DND-41 (cell line): Measurements from ENCODE around the gene COL9A3.

Source experiments
- ATAC-seq: fragments of 200-7000 bp; cut with Tn5 transposase; 3 replicates; pipeline ENCODE4 v1.9.1; 2021; ENCODE audit warnings: low read depth; ENCODE audit not compliant: insufficient read depth
- DNase-seq: peaks from one replicate; pipeline ENCODE4 v3.0.0-alpha.2; 2020
- H2AFZ ChIP-seq: 2 replicates; pipeline ENCODE4 v1.6.0; 2012; ENCODE audit warnings: low read depth, low read length
- H3K27ac ChIP-seq: 2 replicates; pipeline ENCODE4 v1.5.1; 2012; ENCODE audit warnings: low read length, inconsistent platforms
- H3K27me3 ChIP-seq: fragments of 200-600 bp; sonication (generic); 2 replicates; pipeline ENCODE4 v1.6.0; 2012; ENCODE audit warnings: low read length, mild to moderate bottlenecking, inconsistent platforms; ENCODE audit not compliant: insufficient read depth, poor library complexity
- H3K36me3 ChIP-seq: 2 replicates; pipeline ENCODE4 v1.5.1; 2012; ENCODE audit warnings: low read length, inconsistent platforms; ENCODE audit not compliant: insufficient read depth
- H3K4me1 ChIP-seq: 2 replicates; pipeline ENCODE4 v1.5.1; 2012; ENCODE audit warnings: mild to moderate bottlenecking, low read length; ENCODE audit not compliant: insufficient read depth
- H3K4me2 ChIP-seq: 2 replicates; pipeline ENCODE4 v1.6.0; 2012; ENCODE audit warnings: mild to moderate bottlenecking, moderate library complexity, low read length, inconsistent platforms; ENCODE audit not compliant: insufficient read depth
- H3K4me3 ChIP-seq, 2 experiments: fragments of 200-600 bp in 1 of 2; shearing (Covaris generic) in 1 of 2; 2 replicates each; pipeline ENCODE4 v1.5.1; 2012 to 2016; ENCODE audit warnings: inconsistent platforms in 2 of 2, low read length in 2 of 2, mild to moderate bottlenecking in 2 of 2, low read depth in 1 of 2, moderate library complexity in 1 of 2
- H3K79me2 ChIP-seq: 2 replicates; pipeline ENCODE4 v1.6.0; 2012; ENCODE audit warnings: low read length, inconsistent platforms; ENCODE audit not compliant: insufficient read depth
- H3K9ac ChIP-seq: 2 replicates; pipeline ENCODE4 v1.6.0; 2012; ENCODE audit warnings: low read depth, mild to moderate bottlenecking, inconsistent platforms, low read length, moderate library complexity
- H3K9me3 ChIP-seq: 2 replicates; pipeline ENCODE4 v1.5.1; 2012; ENCODE audit warnings: low read length, moderate library complexity, mild to moderate bottlenecking, inconsistent platforms; ENCODE audit not compliant: insufficient read depth, severe bottlenecking
- H4K20me1 ChIP-seq: 2 replicates; pipeline ENCODE4 v1.6.0; 2012; ENCODE audit warnings: low read length; ENCODE audit not compliant: insufficient read depth
- EZH2 ChIP-seq: IDR thresholded peaks from 3 replicates; pipeline ENCODE4 v1.6.1; 2012; ENCODE audit warnings: borderline replicate concordance, low read depth, mild to moderate bottlenecking, moderate library complexity, low read length, inconsistent platforms; ENCODE audit not compliant: severe bottlenecking
- TF ChIP-seq, protein P1 (sequence below): IDR thresholded peaks from 2 replicates; pipeline ENCODE4 v1.5.1; 2012; ENCODE audit warnings: borderline replicate concordance, low read length, moderate library complexity, mild to moderate bottlenecking; ENCODE audit not compliant: poor library complexity, severe bottlenecking; ENCODE audit errors: extremely low read depth

The COL9A3 gene

GRCh38 chr20:62791301-62792181 is 25.3 kb upstream of the COL9A3 start:
- H3K79me2 ChIP-seq = peaks cover 6% of the 10 kb centered on the region; the same call in 1 of the 2 replicates
- no peaks in the 10 kb centered on the region for H3K9me3 ChIP-seq
- no peak overlapping the region for H3K27ac ChIP-seq
- H3K36me3 ChIP-seq = no peaks in the 10 kb centered on the region
- H4K20me1 ChIP-seq = no peaks in the 10 kb centered on the region
- no peak overlapping the region for H2AFZ ChIP-seq
- no peak for TF ChIP-seq EZH2
- TF ChIP-seq, protein P1, sequence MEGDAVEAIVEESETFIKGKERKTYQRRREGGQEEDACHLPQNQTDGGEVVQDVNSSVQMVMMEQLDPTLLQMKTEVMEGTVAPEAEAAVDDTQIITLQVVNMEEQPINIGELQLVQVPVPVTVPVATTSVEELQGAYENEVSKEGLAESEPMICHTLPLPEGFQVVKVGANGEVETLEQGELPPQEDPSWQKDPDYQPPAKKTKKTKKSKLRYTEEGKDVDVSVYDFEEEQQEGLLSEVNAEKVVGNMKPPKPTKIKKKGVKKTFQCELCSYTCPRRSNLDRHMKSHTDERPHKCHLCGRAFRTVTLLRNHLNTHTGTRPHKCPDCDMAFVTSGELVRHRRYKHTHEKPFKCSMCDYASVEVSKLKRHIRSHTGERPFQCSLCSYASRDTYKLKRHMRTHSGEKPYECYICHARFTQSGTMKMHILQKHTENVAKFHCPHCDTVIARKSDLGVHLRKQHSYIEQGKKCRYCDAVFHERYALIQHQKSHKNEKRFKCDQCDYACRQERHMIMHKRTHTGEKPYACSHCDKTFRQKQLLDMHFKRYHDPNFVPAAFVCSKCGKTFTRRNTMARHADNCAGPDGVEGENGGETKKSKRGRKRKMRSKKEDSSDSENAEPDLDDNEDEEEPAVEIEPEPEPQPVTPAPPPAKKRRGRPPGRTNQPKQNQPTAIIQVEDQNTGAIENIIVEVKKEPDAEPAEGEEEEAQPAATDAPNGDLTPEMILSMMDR = peak; percentile 97
- DNase-seq (peak; percentile 87), ATAC-seq (peak; percentile 50)
- H3K4me1 ChIP-seq = peaks cover 30% of the 10 kb centered on the region
- H3K4me2 ChIP-seq = no peak overlapping the region
- H3K4me3 ChIP-seq = no peak overlapping the region
- H3K27me3 ChIP-seq = no peaks in the 10 kb centered on the region
- H3K9ac ChIP-seq = no peak overlapping the region

GRCh38 chr20:62792182-62792939 is 24.5 kb upstream of the COL9A3 start:
- TF ChIP-seq, protein P1 = no peak
- TF ChIP-seq EZH2 = no peak
- H3K9ac ChIP-seq = no peak overlapping the region

DNA sequence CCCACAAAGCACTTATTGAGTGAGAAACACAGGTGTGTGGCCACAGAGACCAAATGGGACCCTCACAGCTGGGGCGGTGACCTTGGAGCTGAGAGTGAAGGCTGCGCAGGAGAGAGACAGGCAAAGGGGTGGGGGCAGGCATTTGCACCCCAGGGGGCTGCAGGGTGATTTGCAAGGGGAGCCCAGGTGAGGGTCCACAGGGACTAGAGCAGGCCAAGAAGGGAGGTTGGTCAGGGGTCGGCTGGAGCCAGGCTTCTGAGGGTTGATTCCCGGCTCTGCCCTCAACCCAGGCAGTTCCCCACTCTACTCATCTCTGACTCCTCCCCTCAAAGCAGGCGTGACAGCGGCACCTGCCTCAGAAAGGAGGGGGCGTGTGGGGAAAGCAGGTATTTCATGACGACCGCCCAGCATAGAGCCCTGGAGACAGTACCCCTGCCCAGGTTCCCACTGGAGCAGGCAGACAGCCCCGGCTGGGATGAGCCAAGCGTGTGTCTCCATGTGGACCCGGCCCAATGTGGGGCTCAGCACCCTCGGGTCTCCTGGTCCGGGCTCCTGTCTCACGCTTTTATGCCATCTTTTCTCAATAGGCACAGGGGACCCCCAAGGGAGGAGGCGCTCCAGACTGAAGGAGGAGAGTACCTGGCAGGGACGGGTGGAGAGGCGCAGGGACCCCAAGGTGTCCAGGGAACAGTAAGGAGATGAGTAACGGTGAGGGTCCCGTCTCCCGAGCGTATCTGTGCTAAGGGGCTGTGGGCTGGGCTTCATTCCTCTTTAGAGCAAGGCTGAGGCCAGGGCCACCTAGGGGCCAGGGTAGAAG is 23.7 kb upstream of the COL9A3 start:
- no peak overlapping the region for H2AFZ ChIP-seq
- peak overlapping the region; percentile 78 for H3K4me2 ChIP-seq
- TF ChIP-seq, protein P1 = peak; percentile 17
- no peak for TF ChIP-seq EZH2
- H3K27me3 ChIP-seq = no peaks in the 10 kb centered on the region
- peaks cover 13% of the 10 kb centered on the region for H3K36me3 ChIP-seq
- peak overlapping the region; percentile 48 for H3K9ac ChIP-seq
- ATAC-seq (no peak), DNase-seq (no peak)
- peaks cover 13% of the 10 kb centered on the region for H4K20me1 ChIP-seq
- H3K27ac ChIP-seq = peak overlapping the region; percentile 67
- H3K4me1 ChIP-seq = peaks cover 44% of the 10 kb centered on the region
- H3K79me2 ChIP-seq = peaks cover 19% of the 10 kb centered on the region
- H3K9me3 ChIP-seq = no peaks in the 10 kb centered on the region
- H3K4me3 ChIP-seq = peak overlapping the region in 1 of 2 experiments; percentile 57; a peak in 1 of 4 replicates

More at GRCh38 chr20:62792182-62792939, 24.5 kb upstream of the COL9A3 start:
- H3K27me3 ChIP-seq = no peaks in the 10 kb centered on the region
- 0 out of 2 replicates have a peak, but pooled peaks cover 5% of the 10 kb centered on the region for H4K20me1 ChIP-seq
- no peak for ATAC-seq
- H3K9me3 ChIP-seq = no peaks in the 10 kb centered on the region
- peaks cover 5% of the 10 kb centered on the region; the same call in 1 of the 2 replicates for H3K36me3 ChIP-seq
- peaks cover 11% of the 10 kb centered on the region for H3K79me2 ChIP-seq
- DNase-seq = no peak
- H2AFZ ChIP-seq = no peak overlapping the region
- no peak overlapping the region for H3K4me2 ChIP-seq
- H3K4me3 ChIP-seq = no peak overlapping the region
- no peak overlapping the region for H3K27ac ChIP-seq
- H3K4me1 ChIP-seq = peaks cover 36% of the 10 kb centered on the region
